HepG2 (cell line): Measurements from ENCODE around the gene CPT1C. TPM values are rescaled to one million over a fixed set of nuclear protein-coding genes. Genes with fewer than 3 reads are reported as not detected.

Experiments
- ARNT ChIP-seq: fragments of 450-650 bp; IDR thresholded peaks from 2 replicates; pipeline ENCODE4 v1.6.1; 2017
- ASH2L ChIP-seq: fragments of 300-600, 200-600 bp; sonication (generic); IDR thresholded peaks from 2 replicates; pipeline ENCODE4 v1.7.0; 2017; ENCODE audit warnings: low read depth, mild to moderate bottlenecking, moderate library complexity, mixed read lengths, low read length; ENCODE audit not compliant: insufficient read length
- BRD4 ChIP-seq: sonication (generic); formaldehyde crosslinking; IDR thresholded peaks from 2 replicates; pipeline ENCODE4 v1.4.0; 2020; ENCODE audit warnings: missing genetic modification reagents
- GABPA ChIP-seq, 2 experiments: IDR thresholded peaks; 2 replicates each; pipeline ENCODE4 v1.6.1; 2011 to 2016; ENCODE audit warnings: low read depth in 2 of 2, low read length in 1 of 2, missing biosample characterization in 1 of 2, missing genetic modification characterization in 1 of 2
- MEIS2 ChIP-seq: sonication (generic); formaldehyde crosslinking; IDR thresholded peaks from 2 replicates; pipeline ENCODE4 v1.9.0; 2021; ENCODE audit warnings: mild to moderate bottlenecking, missing genetic modification reagents
- RFX1 ChIP-seq: fragments of 450-650 bp; IDR thresholded peaks from 2 replicates; pipeline ENCODE4 v1.6.1; 2017
- SRSF4 ChIP-seq: fragments of 200-400 bp; formaldehyde crosslinking; IDR thresholded peaks from one replicate; pipeline ENCODE4 v1.6.1; 2018; ENCODE audit warnings: mild to moderate bottlenecking, low read depth, low read length, moderate library complexity; ENCODE audit not compliant: poor library complexity, severe bottlenecking
- STAT5B ChIP-seq: sonication (generic); formaldehyde crosslinking; IDR thresholded peaks from 2 replicates; pipeline ENCODE4 v1.4.0; 2020; ENCODE audit warnings: missing genetic modification reagents
- TOPORS ChIP-seq: sonication (generic); formaldehyde crosslinking; IDR thresholded peaks from 2 replicates; pipeline ENCODE4 v1.8.0; 2023; ENCODE audit warnings: mild to moderate bottlenecking, missing genetic modification reagents
- ZIK1 ChIP-seq: sonication (generic); formaldehyde crosslinking; IDR thresholded peaks from 2 replicates; pipeline ENCODE4 v1.5.0; 2020; ENCODE audit warnings: mild to moderate bottlenecking, low read depth, missing genetic modification reagents, borderline replicate concordance
- ZNF138 ChIP-seq: sonication (generic); formaldehyde crosslinking; IDR thresholded peaks from 2 replicates; pipeline ENCODE4 v1.5.0; 2020; ENCODE audit warnings: mild to moderate bottlenecking, low read depth, missing genetic modification reagents
- ZNF431 ChIP-seq: sonication (generic); formaldehyde crosslinking; IDR thresholded peaks from 2 replicates; pipeline ENCODE4 v1.9.0; 2022; ENCODE audit warnings: missing genetic modification reagents, low read depth, mild to moderate bottlenecking, borderline replicate concordance
- ZNF441 ChIP-seq: sonication (generic); formaldehyde crosslinking; IDR thresholded peaks from 2 replicates; pipeline ENCODE4 v1.7.0; 2021; ENCODE audit warnings: missing genetic modification reagents, borderline replicate concordance
- polyA plus RNA-seq, 8 experiments: library from polyadenylated mRNA; depleted of rRNA in 3 of 8; stranded (reverse) in 7 of 8; unstranded in 1 of 8; fragments of >200 nt; fragmentation: Illumina TruSeq in 4 of 8; extraction: Trizol in 4 of 8; gene quantifications; 2 replicates each; pipeline versions ENCODE4 v1.2.1 to v1.2.3, GENCODE V29; 2011 to 2016; ENCODE audit warnings: low read depth in 4 of 8, missing spikeins in 1 of 8, mixed read lengths in 1 of 8; ENCODE audit not compliant: insufficient read depth in 1 of 8
- total RNA-seq, 5 experiments: library from RNA; depleted of rRNA; stranded (reverse); fragments of >200 nt; fragmentation: Illumina TruSeq; extraction: Trizol; gene quantifications; 2 replicates each; pipeline ENCODE4 v1.2.3, GENCODE V29; 2016; ENCODE audit warnings: low read depth in 1 of 5
- TF ChIP-seq, protein P1 (sequence below), 2 experiments: sonication (generic) in 1 of 2; formaldehyde crosslinking in 1 of 2; IDR thresholded peaks; 2 replicates each; pipeline versions ENCODE4 v1.4.0 to v1.6.1; 2016 to 2020; ENCODE audit warnings: borderline replicate concordance in 1 of 2, low read depth in 1 of 2, mild to moderate bottlenecking in 1 of 2, missing genetic modification reagents in 1 of 2
- TF ChIP-seq, protein P2 (sequence below): sonication (generic); formaldehyde crosslinking; IDR thresholded peaks from 2 replicates; pipeline ENCODE4 v1.5.0; 2020; ENCODE audit warnings: mild to moderate bottlenecking, missing genetic modification reagents, borderline replicate concordance
- TF ChIP-seq, protein P3 (sequence below): sonication (generic); formaldehyde crosslinking; IDR thresholded peaks from 2 replicates; pipeline ENCODE4 v1.5.0; 2020; ENCODE audit warnings: missing genetic modification reagents
- TF ChIP-seq, protein P4 (sequence below): sonication (generic); formaldehyde crosslinking; IDR thresholded peaks from 2 replicates; pipeline ENCODE4 v1.8.1; 2022; ENCODE audit warnings: mild to moderate bottlenecking, missing genetic modification reagents

The CPT1C gene
- total and polyA plus RNA-seq, 2 of the 13 experiments (the other 11 are each of a cell fraction or from before 2014, with no cell fraction given) = 0.18 TPM; not detected in 1

DNA sequence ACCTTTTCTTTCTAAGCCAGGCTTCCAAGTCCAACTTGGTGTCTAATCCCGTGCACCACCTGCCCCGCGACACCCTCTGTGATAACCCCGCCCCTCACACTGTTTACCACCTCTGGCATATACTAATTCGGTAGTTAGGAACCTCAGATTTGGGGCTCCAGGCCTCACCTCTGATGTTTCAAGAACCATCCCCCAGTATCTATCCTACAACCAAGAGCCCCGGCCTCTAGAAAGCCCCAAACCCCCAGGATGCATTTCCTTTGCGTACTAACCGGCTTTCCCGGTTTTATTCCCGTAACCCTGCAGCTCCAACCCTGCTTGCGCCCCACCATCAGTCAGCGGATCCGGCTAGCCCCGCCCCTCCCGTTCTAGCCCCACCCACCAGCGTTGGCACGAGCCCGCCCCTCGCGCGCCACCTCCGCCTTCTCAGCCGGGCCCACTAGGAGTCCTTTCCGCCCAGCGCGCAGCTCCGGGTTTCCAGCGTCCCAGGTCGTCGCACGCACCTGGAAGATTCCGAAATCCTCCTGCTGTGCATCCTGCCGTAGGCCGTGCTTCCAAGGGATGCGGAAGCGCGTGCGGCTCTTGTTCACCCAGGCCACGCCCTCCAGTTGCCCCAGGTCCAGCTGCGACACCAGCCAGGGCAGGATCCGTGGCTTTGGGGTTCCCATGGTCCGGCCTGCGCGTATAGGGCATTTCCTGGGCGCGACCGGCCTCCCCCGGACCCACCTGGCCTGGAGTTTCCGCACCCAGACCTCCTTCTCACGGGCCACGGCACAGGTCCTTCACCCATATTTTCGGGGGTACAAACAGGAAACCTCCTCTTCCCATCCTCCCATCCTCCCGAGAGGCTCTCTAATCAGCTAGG lies 26.5 kb upstream of the CPT1C start (continued):
- TF ChIP-seq GABPA (IDR thresholded peaks at IDR 0.05; ENCODE audit: low read depth, low read length) (no peak; the same call in 1 of the 2 replicates), GABPA (CRISPR knock-in tag; IDR thresholded peaks at IDR 0.05; ENCODE audit: low read depth) (peak; percentile 43; the same call in 1 of the 2 replicates), ARNT (no peak), STAT5B (no peak), TOPORS (CRISPR knock-in tag) (no peak), ASH2L (peak; percentile 16), RFX1 (no peak), ZIK1 (CRISPR knock-in tag) (no peak), BRD4 (CRISPR knock-in tag) (no peak), SRSF4 (no peak), ZNF431 (CRISPR knock-in tag) (no peak), ZNF138 (CRISPR knock-in tag) (no peak), ZNF441 (CRISPR knock-in tag) (peak; percentile 56; the same call in 1 of the 2 replicates), MEIS2 (peak; percentile 50; the same call in 1 of the 2 replicates)
- TF ChIP-seq, protein P1, sequence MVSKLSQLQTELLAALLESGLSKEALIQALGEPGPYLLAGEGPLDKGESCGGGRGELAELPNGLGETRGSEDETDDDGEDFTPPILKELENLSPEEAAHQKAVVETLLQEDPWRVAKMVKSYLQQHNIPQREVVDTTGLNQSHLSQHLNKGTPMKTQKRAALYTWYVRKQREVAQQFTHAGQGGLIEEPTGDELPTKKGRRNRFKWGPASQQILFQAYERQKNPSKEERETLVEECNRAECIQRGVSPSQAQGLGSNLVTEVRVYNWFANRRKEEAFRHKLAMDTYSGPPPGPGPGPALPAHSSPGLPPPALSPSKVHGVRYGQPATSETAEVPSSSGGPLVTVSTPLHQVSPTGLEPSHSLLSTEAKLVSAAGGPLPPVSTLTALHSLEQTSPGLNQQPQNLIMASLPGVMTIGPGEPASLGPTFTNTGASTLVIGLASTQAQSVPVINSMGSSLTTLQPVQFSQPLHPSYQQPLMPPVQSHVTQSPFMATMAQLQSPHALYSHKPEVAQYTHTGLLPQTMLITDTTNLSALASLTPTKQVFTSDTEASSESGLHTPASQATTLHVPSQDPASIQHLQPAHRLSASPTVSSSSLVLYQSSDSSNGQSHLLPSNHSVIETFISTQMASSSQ (IDR thresholded peaks at IDR 0.05; ENCODE audit: low read depth) = no peak
- TF ChIP-seq, protein P1 (CRISPR knock-in tag; IDR thresholded peaks at IDR 0.05; ENCODE audit: borderline replicate concordance) = no peak
- TF ChIP-seq, protein P2, sequence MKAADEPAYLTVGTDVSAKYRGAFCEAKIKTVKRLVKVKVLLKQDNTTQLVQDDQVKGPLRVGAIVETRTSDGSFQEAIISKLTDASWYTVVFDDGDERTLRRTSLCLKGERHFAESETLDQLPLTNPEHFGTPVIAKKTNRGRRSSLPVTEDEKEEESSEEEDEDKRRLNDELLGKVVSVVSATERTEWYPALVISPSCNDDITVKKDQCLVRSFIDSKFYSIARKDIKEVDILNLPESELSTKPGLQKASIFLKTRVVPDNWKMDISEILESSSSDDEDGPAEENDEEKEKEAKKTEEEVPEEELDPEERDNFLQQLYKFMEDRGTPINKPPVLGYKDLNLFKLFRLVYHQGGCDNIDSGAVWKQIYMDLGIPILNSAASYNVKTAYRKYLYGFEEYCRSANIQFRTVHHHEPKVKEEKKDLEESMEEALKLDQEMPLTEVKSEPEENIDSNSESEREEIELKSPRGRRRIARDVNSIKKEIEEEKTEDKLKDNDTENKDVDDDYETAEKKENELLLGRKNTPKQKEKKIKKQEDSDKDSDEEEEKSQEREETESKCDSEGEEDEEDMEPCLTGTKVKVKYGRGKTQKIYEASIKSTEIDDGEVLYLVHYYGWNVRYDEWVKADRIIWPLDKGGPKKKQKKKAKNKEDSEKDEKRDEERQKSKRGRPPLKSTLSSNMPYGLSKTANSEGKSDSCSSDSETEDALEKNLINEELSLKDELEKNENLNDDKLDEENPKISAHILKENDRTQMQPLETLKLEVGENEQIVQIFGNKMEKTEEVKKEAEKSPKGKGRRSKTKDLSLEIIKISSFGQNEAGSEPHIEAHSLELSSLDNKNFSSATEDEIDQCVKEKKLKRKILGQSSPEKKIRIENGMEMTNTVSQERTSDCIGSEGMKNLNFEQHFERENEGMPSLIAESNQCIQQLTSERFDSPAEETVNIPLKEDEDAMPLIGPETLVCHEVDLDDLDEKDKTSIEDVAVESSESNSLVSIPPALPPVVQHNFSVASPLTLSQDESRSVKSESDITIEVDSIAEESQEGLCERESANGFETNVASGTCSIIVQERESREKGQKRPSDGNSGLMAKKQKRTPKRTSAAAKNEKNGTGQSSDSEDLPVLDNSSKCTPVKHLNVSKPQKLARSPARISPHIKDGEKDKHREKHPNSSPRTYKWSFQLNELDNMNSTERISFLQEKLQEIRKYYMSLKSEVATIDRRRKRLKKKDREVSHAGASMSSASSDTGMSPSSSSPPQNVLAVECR (CRISPR knock-in tag) = peak; percentile 76
- TF ChIP-seq, protein P3, sequence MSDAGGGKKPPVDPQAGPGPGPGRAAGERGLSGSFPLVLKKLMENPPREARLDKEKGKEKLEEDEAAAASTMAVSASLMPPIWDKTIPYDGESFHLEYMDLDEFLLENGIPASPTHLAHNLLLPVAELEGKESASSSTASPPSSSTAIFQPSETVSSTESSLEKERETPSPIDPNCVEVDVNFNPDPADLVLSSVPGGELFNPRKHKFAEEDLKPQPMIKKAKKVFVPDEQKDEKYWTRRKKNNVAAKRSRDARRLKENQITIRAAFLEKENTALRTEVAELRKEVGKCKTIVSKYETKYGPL (CRISPR knock-in tag) = no peak
- TF ChIP-seq, protein P4, sequence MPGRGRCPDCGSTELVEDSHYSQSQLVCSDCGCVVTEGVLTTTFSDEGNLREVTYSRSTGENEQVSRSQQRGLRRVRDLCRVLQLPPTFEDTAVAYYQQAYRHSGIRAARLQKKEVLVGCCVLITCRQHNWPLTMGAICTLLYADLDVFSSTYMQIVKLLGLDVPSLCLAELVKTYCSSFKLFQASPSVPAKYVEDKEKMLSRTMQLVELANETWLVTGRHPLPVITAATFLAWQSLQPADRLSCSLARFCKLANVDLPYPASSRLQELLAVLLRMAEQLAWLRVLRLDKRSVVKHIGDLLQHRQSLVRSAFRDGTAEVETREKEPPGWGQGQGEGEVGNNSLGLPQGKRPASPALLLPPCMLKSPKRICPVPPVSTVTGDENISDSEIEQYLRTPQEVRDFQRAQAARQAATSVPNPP (CRISPR knock-in tag) = no peak
